ENCODE results near the gene APCDD1. TPM values are rescaled to one million over a fixed set of nuclear protein-coding genes. Genes with fewer than 3 reads are reported as not detected.

APCDD1 gene
- total RNA-seq, 1 experiment from 2014 or later: not detected

GRCh38 chr18:10522574-10522973 is 68.1 kb downstream of the APCDD1 start:
- Histone ChIP-seq H3K79me2 (ENCODE audit: insufficient read depth, low read length) (peaks cover 13% of the 10 kb centered on the region), H4K20me1 (ENCODE audit: insufficient read depth) (no peaks in the 10 kb centered on the region; the same call in 1 of the 2 replicates), H3K4me2 (ENCODE audit: low read length) (no peak overlapping the region), H3K9me2 (ENCODE audit: insufficient read depth) (no peaks in the 10 kb centered on the region), H3K4me3 (replicated peaks in 1 of 2; ENCODE audit: low read depth in 1 of 2, low read length in 2 of 2) (no peak overlapping the region), H3K9me3 (ENCODE audit: control insufficient read depth in 1 of 2, insufficient read depth in 1 of 2, low read depth in 1 of 2, low read length in 2 of 2) (no peaks in the 10 kb centered on the region), H3K4me1 (ENCODE audit: control insufficient read depth in 1 of 2, insufficient read depth in 2 of 2, low read length in 2 of 2) (peaks cover 6 to 15% of the 10 kb centered on the region in 2 experiments; a peak in 3 of 4 replicates), H2AFZ (ENCODE audit: low read depth, low read length, poor library complexity, severe bottlenecking) (no peak overlapping the region), H3K27me3 (ENCODE audit: insufficient read depth, low read length) (peaks cover 13% of the 10 kb centered on the region; the same call in 1 of the 2 replicates), H3K36me3 (ENCODE audit: control insufficient read depth in 1 of 2, insufficient read depth in 2 of 2, low read length in 2 of 2) (no peaks in the 10 kb centered on the region), H3K9ac (ENCODE audit: low read length) (no peak overlapping the region), H3K27ac (ENCODE audit: low read depth, low read length) (no peak overlapping the region)
- ATAC-seq: no peak
- RAD21 ChIA-PET (ENCODE audit: low non-redundant PET in 1 of 2, low total read pairs in 2 of 2, uncharacterized antibody in 2 of 2, unreplicated experiment in 2 of 2): no interaction called here
- TF ChIP-seq POLR2AphosphoS5 (IDR thresholded peaks at IDR 0.05; ENCODE audit: low read depth, low read length): no peak
- no peak for TF ChIP-seq EGR1 (IDR thresholded peaks at IDR 0.05; ENCODE audit: low read depth)
- CTCF ChIA-PET: no interaction called here
- POLR2A ChIA-PET: no interaction called here
- intact Hi-C loops (cut with micrococcal nuclease): no loop called here
- DNase-seq (ENCODE audit: low read depth, low spot score): no peak
- BruUV-seq (replicated peaks): no TSS peak

GRCh38 chr18:10523544-10523943 is 69.1 kb downstream of the APCDD1 start:
- intact Hi-C loops (cut with micrococcal nuclease): no loop called here
- CTCF ChIA-PET: no interaction called here

More at GRCh38 chr18:10523544-10523943, 69.1 kb downstream of the APCDD1 start:
- ChIA-PET RAD21 (ENCODE audit: low non-redundant PET in 1 of 2, low total read pairs in 2 of 2, uncharacterized antibody in 2 of 2, unreplicated experiment in 2 of 2) (no interaction called here), POLR2A (no interaction called here)
- no peaks in the 10 kb centered on the region for H3K36me3 ChIP-seq (ENCODE audit: control insufficient read depth in 1 of 2, insufficient read depth in 2 of 2, low read length in 2 of 2)
- no peak overlapping the region for H3K27ac ChIP-seq (ENCODE audit: low read depth, low read length)
- peaks cover 10% of the 10 kb centered on the region; the same call in 1 of the 2 replicates for H3K27me3 ChIP-seq (ENCODE audit: insufficient read depth, low read length)
- no peak overlapping the region for H2AFZ ChIP-seq (ENCODE audit: low read depth, low read length, poor library complexity, severe bottlenecking)
- no peak overlapping the region for H3K9ac ChIP-seq (ENCODE audit: low read length)
- peaks cover 7 to 17% of the 10 kb centered on the region in 2 experiments; a peak in 3 of 4 replicates for H3K4me1 ChIP-seq (ENCODE audit: control insufficient read depth in 1 of 2, insufficient read depth in 2 of 2, low read length in 2 of 2)
- H3K79me2 ChIP-seq (ENCODE audit: insufficient read depth, low read length): peaks cover 22% of the 10 kb centered on the region
- no peak for TF ChIP-seq ZBTB33 (IDR thresholded peaks at IDR 0.05; ENCODE audit: extremely low read depth, insufficient replicate concordance, low read length)
- TF ChIP-seq POLR2AphosphoS5 (IDR thresholded peaks at IDR 0.05; ENCODE audit: low read depth, low read length): no peak
- no peak for TF ChIP-seq CTCF (IDR thresholded peaks at IDR 0.05 in 2 of 3, conservative IDR thresholded peaks at IDR 0.05 in 1 of 3; ENCODE audit: borderline replicate concordance in 1 of 3, insufficient read depth in 1 of 3, low read depth in 2 of 3, low read length in 2 of 3)
- no peak for TF ChIP-seq ATF3 (IDR thresholded peaks at IDR 0.05)
- no peak for TF ChIP-seq REST (IDR thresholded peaks at IDR 0.05; ENCODE audit: low read depth)
- no peak for TF ChIP-seq CBX3 (IDR thresholded peaks at IDR 0.05; ENCODE audit: low read depth)
- no peak for TF ChIP-seq JUND (IDR thresholded peaks at IDR 0.05)
- TF ChIP-seq SRF (IDR thresholded peaks at IDR 0.05; ENCODE audit: low read depth): no peak
- no peak for TF ChIP-seq EZH2 (IDR thresholded peaks at IDR 0.05)
- no peak for TF ChIP-seq ZFX (IDR thresholded peaks at IDR 0.05)
- TF ChIP-seq RAD21 (IDR thresholded peaks at IDR 0.05; ENCODE audit: low read depth): no peak
- no peak for TF ChIP-seq MAX (IDR thresholded peaks at IDR 0.05)
- H3K9me2 ChIP-seq (ENCODE audit: insufficient read depth): no peaks in the 10 kb centered on the region
- DNase-seq (ENCODE audit: low read depth, low spot score) (no peak), ATAC-seq (no peak)
- H3K4me3 ChIP-seq (replicated peaks in 1 of 2; ENCODE audit: low read depth in 1 of 2, low read length in 2 of 2): no peak overlapping the region
- BruUV-seq (replicated peaks): no TSS peak
- no peaks in the 10 kb centered on the region for H3K9me3 ChIP-seq (ENCODE audit: control insufficient read depth in 1 of 2, insufficient read depth in 1 of 2, low read depth in 1 of 2, low read length in 2 of 2)
- H3K4me2 ChIP-seq (ENCODE audit: low read length): no peak overlapping the region
- no peaks in the 10 kb centered on the region; the same call in 1 of the 2 replicates for H4K20me1 ChIP-seq (ENCODE audit: insufficient read depth)
